ENCODE results near the gene COQ5. TPM values are rescaled to one million over a fixed set of nuclear protein-coding genes. Genes with fewer than 3 reads are reported as not detected.

Gene COQ5
- total RNA-seq, 4 donors from 2014 or later = 16.5 to 19.2 (median 18.3) TPM

DNA sequence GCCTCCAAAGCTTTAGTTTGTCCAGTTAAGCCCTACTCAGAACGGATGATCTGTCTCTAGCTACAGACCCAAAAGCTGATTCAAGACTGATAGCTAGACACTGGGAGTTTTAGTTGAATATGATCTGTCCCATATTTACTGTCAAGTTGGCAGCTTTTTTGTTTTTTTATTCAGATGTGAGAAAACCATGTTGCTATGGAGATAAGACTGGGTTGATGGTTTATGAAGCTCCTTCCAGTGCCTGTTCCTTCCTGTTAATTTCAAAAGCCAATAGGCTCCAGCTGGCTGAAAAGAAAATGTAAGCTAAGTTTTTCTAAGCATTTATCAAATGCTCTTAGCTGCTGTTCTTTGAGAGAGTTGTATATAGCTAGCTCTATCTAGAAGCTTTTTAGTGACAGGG is 28.4 kb downstream of the COQ5 start:
- TF ChIP-seq POLR2A (IDR thresholded peaks at IDR 0.05) = no peak
- TF ChIP-seq, protein P1, sequence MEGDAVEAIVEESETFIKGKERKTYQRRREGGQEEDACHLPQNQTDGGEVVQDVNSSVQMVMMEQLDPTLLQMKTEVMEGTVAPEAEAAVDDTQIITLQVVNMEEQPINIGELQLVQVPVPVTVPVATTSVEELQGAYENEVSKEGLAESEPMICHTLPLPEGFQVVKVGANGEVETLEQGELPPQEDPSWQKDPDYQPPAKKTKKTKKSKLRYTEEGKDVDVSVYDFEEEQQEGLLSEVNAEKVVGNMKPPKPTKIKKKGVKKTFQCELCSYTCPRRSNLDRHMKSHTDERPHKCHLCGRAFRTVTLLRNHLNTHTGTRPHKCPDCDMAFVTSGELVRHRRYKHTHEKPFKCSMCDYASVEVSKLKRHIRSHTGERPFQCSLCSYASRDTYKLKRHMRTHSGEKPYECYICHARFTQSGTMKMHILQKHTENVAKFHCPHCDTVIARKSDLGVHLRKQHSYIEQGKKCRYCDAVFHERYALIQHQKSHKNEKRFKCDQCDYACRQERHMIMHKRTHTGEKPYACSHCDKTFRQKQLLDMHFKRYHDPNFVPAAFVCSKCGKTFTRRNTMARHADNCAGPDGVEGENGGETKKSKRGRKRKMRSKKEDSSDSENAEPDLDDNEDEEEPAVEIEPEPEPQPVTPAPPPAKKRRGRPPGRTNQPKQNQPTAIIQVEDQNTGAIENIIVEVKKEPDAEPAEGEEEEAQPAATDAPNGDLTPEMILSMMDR (IDR thresholded peaks at IDR 0.05) = no peak
- intact Hi-C loops (cut with DNase I; ENCODE audit: low total_unique reads) = no loop called here
- H3K4me3 ChIP-seq (ENCODE audit: low read depth, poor library complexity, severe bottlenecking) = no peak overlapping the region
- WGBS, 2 donors = 44 to 62% methylated on average over 1 of the region's 1 CpG
- no peak for DNase-seq (ENCODE audit: low spot score in 2 of 2)

DNA sequence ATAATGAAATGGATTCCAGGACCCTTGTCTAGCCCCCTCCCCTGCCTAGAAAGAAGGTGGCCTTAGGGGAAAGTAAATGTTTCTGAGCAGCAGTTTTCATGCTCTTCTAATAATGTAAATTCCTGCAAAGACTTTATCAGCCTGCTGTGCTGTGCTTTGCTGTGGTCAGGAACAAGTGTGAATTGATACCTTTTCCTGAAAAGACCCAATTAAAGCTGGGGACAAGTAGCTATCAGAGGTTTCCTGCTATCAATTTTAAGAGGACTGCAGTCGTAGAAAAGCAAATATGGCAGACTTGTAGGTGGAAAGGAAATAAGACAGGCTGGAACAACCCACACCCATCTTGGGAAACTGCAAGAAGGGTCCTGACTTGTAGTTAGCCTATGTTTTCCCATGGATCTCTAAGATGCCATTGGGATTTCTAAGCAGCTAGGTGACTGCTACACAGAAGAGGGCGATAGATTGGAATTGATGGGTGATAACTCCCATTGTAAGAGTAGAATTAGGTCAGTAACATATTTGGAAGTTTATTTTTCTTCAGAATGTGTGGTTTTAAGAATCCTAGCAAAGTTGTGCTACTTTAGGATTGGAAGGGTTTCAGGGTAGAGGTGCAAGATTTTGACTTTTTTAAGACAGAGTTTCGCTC is 30.0 kb downstream of the COQ5 start:
- WGBS, 2 donors = 85 to 90% methylated on average over 3 of the region's 3 CpGs
- no peak overlapping the region for H3K4me3 ChIP-seq (ENCODE audit: low read depth, poor library complexity, severe bottlenecking)
- TF ChIP-seq, protein P1 (IDR thresholded peaks at IDR 0.05) = no peak
- no peak for TF ChIP-seq POLR2A (IDR thresholded peaks at IDR 0.05)
- no peak for DNase-seq (ENCODE audit: low spot score in 2 of 2)
- intact Hi-C loops (cut with DNase I; ENCODE audit: low total_unique reads) = no loop called here

DNA sequence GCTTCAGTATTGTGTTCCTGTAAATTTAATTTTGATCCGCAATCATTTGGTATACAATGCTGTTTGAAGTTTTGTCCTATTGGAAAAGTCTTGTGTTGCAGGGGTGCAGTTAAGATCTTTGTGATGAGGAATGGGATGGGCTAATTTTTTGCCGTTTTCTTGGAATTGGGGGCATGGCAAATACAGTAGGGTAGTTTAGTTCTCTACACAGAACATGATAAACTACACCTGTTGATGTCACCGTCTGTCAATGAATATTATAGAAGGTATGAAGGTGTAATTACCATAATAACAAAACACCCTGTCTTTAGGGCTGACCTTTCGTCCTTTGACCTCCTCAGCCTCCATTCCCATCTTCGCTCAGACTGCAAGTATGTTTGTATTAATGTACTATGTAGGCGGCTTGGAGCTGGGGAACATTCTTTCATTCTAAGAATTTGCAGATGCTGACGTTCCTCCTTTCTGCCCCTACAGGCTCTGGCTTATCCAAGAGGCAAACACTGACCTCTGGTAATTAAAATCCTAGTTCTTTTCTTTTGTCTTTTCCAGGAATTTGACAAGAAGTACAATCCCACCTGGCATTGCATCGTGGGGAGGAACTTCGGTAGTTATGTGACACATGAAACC is 31.3 kb downstream of the COQ5 start:
- no peak overlapping the region for H3K4me3 ChIP-seq (ENCODE audit: low read depth, poor library complexity, severe bottlenecking)
- WGBS, 2 donors = 18 to 23% methylated on average over 9 of the region's 9 CpGs
- TF ChIP-seq POLR2A (IDR thresholded peaks at IDR 0.05) = no peak
- TF ChIP-seq, protein P1 (IDR thresholded peaks at IDR 0.05) = no peak
- DNase-seq (ENCODE audit: low spot score in 2 of 2) = no peak
- intact Hi-C loops (cut with DNase I; ENCODE audit: low total_unique reads) = no loop called here

DNA sequence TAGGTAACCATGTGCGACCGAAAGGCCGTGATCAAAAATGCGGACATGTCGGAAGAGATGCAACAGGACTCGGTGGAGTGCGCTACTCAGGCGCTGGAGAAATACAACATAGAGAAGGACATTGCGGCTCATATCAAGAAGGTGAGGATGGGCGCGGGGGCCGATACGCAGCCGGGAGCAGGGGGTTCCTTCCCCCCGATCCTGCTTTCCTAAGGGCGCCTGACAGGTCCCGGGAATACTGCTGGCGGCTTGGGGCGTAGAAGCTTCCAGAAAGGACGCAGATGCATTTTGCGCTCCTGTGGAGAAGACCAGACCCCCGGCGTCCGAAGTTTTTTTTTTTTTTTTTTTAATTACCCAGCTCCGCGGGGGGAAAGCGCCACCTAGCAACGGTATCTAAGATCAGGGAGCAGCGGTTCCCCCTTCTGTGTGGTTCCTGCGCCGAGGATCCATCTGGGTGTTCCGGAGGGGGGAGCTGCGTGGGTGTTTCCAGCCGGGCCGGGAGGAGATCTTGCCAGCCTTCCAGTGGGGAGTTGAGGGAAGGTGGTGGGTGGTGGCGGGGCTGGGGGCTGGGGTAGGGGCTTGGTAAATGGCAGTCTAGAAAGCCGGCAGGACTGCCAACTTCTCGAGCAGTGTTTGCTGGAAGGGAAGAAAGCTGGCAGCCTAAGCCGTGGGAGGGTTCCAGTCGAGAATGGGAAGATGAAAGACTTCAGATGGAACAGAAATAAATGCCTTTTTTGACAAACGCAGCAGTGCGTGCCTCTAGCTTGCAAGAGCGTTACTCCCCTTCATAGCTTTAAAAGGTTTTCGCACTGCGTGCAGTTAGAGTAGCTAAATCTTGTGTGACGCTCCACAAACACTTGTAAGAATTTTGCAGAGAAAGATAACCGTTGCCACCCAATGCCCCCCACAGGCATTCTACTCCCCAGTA is 32.3 kb downstream of the COQ5 start:
- no peak for TF ChIP-seq POLR2A (IDR thresholded peaks at IDR 0.05)
- TF ChIP-seq, protein P1 (IDR thresholded peaks at IDR 0.05) = no peak
- H3K4me3 ChIP-seq (ENCODE audit: low read depth, poor library complexity, severe bottlenecking) = peak overlapping the region; percentile 74
- WGBS, 2 donors = 0% methylated on average over 43 to 47 of the region's 47 CpGs
- DNase-seq (ENCODE audit: low spot score in 2 of 2) = peak; percentile 46 to 92
- intact Hi-C loops (cut with DNase I; ENCODE audit: low total_unique reads) = no loop called here

DNA sequence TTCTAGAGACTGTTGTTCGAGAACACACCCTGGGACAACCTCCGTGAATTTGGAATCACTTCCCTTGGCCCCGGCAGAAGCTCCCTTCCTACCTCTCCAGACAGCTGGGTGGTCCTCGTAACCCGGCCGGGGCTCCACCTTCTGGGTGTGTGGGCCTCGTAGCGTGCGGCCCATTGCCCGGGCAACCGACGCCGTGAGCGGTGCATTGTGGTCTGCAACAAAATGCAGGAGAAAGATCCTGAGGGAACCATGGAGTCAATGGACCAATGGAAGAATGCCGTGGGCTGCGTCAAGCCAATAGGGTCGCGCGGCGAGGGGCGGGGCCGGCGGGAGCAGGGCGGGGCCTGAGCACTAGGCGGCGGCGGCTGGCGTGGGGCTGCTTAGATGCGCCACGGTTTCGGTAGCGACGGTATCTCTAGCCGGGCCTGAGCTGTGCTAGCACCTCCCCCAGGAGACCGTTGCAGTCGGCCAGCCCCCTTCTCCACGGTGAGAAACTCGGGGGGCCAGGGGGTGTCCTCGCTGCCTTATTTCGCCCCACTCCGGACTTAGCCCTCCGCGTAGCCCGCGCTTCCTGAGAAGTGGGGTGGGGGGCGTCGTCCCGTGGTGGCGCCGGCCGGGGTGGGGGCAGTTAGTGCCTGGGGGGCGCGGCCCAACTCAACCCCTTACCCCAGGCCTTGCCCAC is 33.1 kb downstream of the COQ5 start, which contains the start of gene DYNLL1:
Gene DYNLL1, plus strand, starts transcription at position 383 of the 682 bp plus-strand sequence. CDS start 309 bp downstream, outside the sequence.
- intact Hi-C loops (cut with DNase I; ENCODE audit: low total_unique reads) = no loop called here
- TF ChIP-seq POLR2A (IDR thresholded peaks at IDR 0.05) = peak in 1 of 2 donors; percentile 58
- TF ChIP-seq, protein P1 (IDR thresholded peaks at IDR 0.05) = peak in 1 of 3 donors; percentile 69
- DNase-seq (ENCODE audit: low spot score in 2 of 2) = peak; percentile 95 to 99
- peak within 1 kb of the TSS; percentile 74 for H3K4me3 ChIP-seq (ENCODE audit: low read depth, poor library complexity, severe bottlenecking)
- WGBS, 2 donors = 1% methylated on average over 31 to 50 of the region's 53 CpGs

All from lower leg skin (tissue), 4 donors.